Naive thymus-derived CD4-positive, alpha-beta T cell (primary cell): Measurements from ENCODE around the gene GRM8. TPM values are rescaled to one million over a fixed set of nuclear protein-coding genes. Genes with fewer than 3 reads are reported as not detected.

Experiments
- ATAC-seq: fragments of 150-1000 bp; cut with Tn5 transposase; 2 replicates; pipeline ENCODE4 v1.10.0; 2021; ENCODE audit warnings: mild to moderate bottlenecking, moderate library complexity
- CTCF ChIA-PET: fragments of 350-600 bp; sonication (Branson Sonifier 250); formaldehyde crosslinking; loops from one replicate; lab custom pipeline; 2021; ENCODE audit warnings: antibody characterized with exemption; lab: Charles Lee
- POLR2A ChIA-PET: fragments of 350-600 bp; sonication (Branson Sonifier 250); formaldehyde crosslinking; loops from one replicate; lab custom pipeline; 2021; ENCODE audit warnings: antibody characterized with exemption, inconsistent platforms; lab: Charles Lee
- DNase-seq, 9 donors: peaks; one replicate each; pipeline versions ENCODE4 v3.0.0 to v3.0.0-alpha.2; 2020 to 2022; ENCODE audit warnings: mixed read lengths in 1 of 9
- H3K27ac ChIP-seq: one replicate; pipeline ENCODE4 v1.7.0; 2013; ENCODE audit warnings: mild to moderate bottlenecking, low read depth, low read length, moderate library complexity
- H3K27me3 ChIP-seq, 2 donors: one replicate each; pipeline ENCODE4 v1.7.0; 2013; ENCODE audit warnings: low read length in 2 of 2, mild to moderate bottlenecking in 2 of 2, moderate library complexity in 2 of 2; ENCODE audit not compliant: control insufficient read depth in 2 of 2, insufficient read depth in 2 of 2
- H3K36me3 ChIP-seq, 3 experiments: 1 replicate in 2 of 3; 2 replicates in 1 of 3; pipeline ENCODE4 v1.7.0; 2013; ENCODE audit warnings: low read length in 3 of 3, mild to moderate bottlenecking in 3 of 3, moderate library complexity in 1 of 3; ENCODE audit not compliant: insufficient read depth in 3 of 3, control insufficient read depth in 2 of 3
- H3K4me1 ChIP-seq, 2 donors: one replicate each; pipeline ENCODE4 v1.7.0; 2013; ENCODE audit warnings: low read length in 2 of 2, mild to moderate bottlenecking in 2 of 2, moderate library complexity in 1 of 2; ENCODE audit not compliant: control insufficient read depth in 2 of 2, insufficient read depth in 2 of 2
- H3K4me3 ChIP-seq: 2 replicates; pipeline ENCODE4 v1.7.0; 2013; ENCODE audit warnings: mild to moderate bottlenecking, low read length
- H3K9me3 ChIP-seq, 3 experiments: 1 replicate in 2 of 3; 2 replicates in 1 of 3; pipeline ENCODE4 v1.7.0; 2013; ENCODE audit warnings: low read length in 3 of 3; ENCODE audit not compliant: control insufficient read depth in 2 of 3
- H3K27ac Mint-ChIP-seq, 9 donors: one replicate each; pipeline ENCODE4 v1.8.0; 2020 to 2022; ENCODE audit warnings: mixed read lengths in 9 of 9, mild to moderate bottlenecking in 8 of 9, moderate library complexity in 5 of 9, inconsistent platforms in 2 of 9
- H3K27me3 Mint-ChIP-seq, 5 donors: one replicate each; pipeline ENCODE4 v1.8.0; 2021 to 2022; ENCODE audit warnings: mixed read lengths in 5 of 5, mild to moderate bottlenecking in 1 of 5
- H3K36me3 Mint-ChIP-seq, 5 donors: one replicate each; pipeline ENCODE4 v1.8.0; 2020 to 2022; ENCODE audit warnings: mixed read lengths in 5 of 5, mild to moderate bottlenecking in 3 of 5, inconsistent platforms in 1 of 5
- H3K4me1 Mint-ChIP-seq, 7 donors: one replicate each; pipeline ENCODE4 v1.8.0; 2020 to 2022; ENCODE audit warnings: mixed read lengths in 7 of 7, mild to moderate bottlenecking in 3 of 7, inconsistent platforms in 1 of 7
- H3K4me3 Mint-ChIP-seq, 10 donors: one replicate each; pipeline ENCODE4 v1.8.0; 2020 to 2022; ENCODE audit warnings: mild to moderate bottlenecking in 10 of 10, mixed read lengths in 10 of 10, moderate library complexity in 6 of 10, inconsistent platforms in 2 of 10
- H3K9me3 Mint-ChIP-seq, 11 donors: one replicate each; pipeline ENCODE4 v1.8.0; 2020 to 2022; ENCODE audit warnings: mixed read lengths in 11 of 11, mild to moderate bottlenecking in 4 of 11, inconsistent platforms in 1 of 11, moderate library complexity in 1 of 11
- intact Hi-C, 2 donors: fragments of 100-400 bp; cut with micrococcal nuclease; formaldehyde crosslinking; loops; one replicate each; pipeline ENCODE4 v1.15.1; 2023
- polyA plus RNA-seq, 2 donors: library from polyadenylated mRNA; unstranded; fragments of 300-500 nt; fragmentation: Illumina TruSeq; gene quantifications; one replicate each; pipeline ENCODE4 v1.2.3, GENCODE V29; 2021
- total RNA-seq, 6 experiments: library from RNA in 5 of 6; stranded (reverse) in 5 of 6; gene quantifications; 1 replicate in 5 of 6; 2 replicates in 1 of 6; pipeline ENCODE4 v1.2.3 and lab custom pipeline; 2021 to 2026

Gene GRM8
- total and polyA plus RNA-seq, 7 experiments from 2014 or later, result not detected

GRCh38 chr7:127034186-127034806, 218.4 kb downstream of the GRM8 start:
- H3K4me3 ChIP-seq, result no peak overlapping the region
- CTCF ChIA-PET, result no interaction called here
- no peak overlapping the region for H3K27ac ChIP-seq
- no peaks in the 10 kb centered on the region for H3K36me3 ChIP-seq
- POLR2A ChIA-PET, result no interaction called here
- intact Hi-C loops, result no loop called here
- no peaks in the 10 kb centered on the region for H3K27me3 ChIP-seq
- ATAC-seq (no peak), DNase-seq (no peak)
- Mint-ChIP-seq H3K27me3 (peaks cover 0 to 49% (median 24%) of the 10 kb centered on the region in 5 donors), H3K9me3 (peaks cover 0 to 14% (median 2%) of the 10 kb centered on the region in 11 donors), H3K4me1 (no peaks in the 10 kb centered on the region), H3K27ac (no peak overlapping the region), H3K36me3 (no peaks in the 10 kb centered on the region), H3K4me3 (no peak overlapping the region)
- no peaks in the 10 kb centered on the region for H3K9me3 ChIP-seq
- H3K4me1 ChIP-seq, result no peaks in the 10 kb centered on the region

DNA sequence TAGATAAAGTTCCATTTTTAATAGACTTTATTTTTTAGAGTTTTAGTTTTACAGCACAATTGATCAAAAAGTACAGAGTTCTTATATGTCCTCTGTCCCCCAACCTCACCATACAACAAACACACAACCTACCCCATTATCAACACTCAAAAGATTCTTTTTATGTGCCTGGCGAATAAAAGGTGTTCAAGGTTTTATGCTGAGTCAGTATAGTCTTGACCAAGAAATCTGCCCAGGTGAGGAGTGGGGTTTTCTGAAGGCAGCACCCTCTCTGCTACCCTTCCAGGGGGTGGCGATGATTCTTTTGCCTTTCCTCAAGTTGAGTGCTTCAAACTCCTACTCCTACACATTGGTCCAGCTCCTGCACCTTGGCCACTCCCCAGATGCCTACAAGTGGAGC, 222.9 kb downstream of the GRM8 start:
- intact Hi-C loops, result no loop called here
- no peak overlapping the region for H3K4me3 Mint-ChIP-seq
- no peaks in the 10 kb centered on the region for H3K36me3 Mint-ChIP-seq
- Histone ChIP-seq H3K4me3 (no peak overlapping the region), H3K9me3 (no peaks in the 10 kb centered on the region), H3K36me3 (no peaks in the 10 kb centered on the region), H3K27ac (no peak overlapping the region), H3K4me1 (no peaks in the 10 kb centered on the region), H3K27me3 (no peaks in the 10 kb centered on the region)
- H3K27ac Mint-ChIP-seq, result no peak overlapping the region
- ATAC-seq (no peak), DNase-seq (no peak)
- CTCF ChIA-PET, result no interaction called here
- peaks cover 0 to 9% (median 4%) of the 10 kb centered on the region in 11 donors for H3K9me3 Mint-ChIP-seq
- H3K27me3 Mint-ChIP-seq, result peaks cover 0 to 20% (median 17%) of the 10 kb centered on the region in 5 donors
- POLR2A ChIA-PET, result no interaction called here
- no peaks in the 10 kb centered on the region for H3K4me1 Mint-ChIP-seq

GRCh38 chr7:127021857-127022256, 230.9 kb downstream of the GRM8 start:
- Mint-ChIP-seq H3K27me3 (peaks cover 0 to 5% (median 0%) of the 10 kb centered on the region in 5 donors), H3K27ac (no peak overlapping the region), H3K4me3 (no peak overlapping the region), H3K36me3 (no peaks in the 10 kb centered on the region), H3K4me1 (no peaks in the 10 kb centered on the region), H3K9me3 (peaks cover 0 to 5% (median 0%) of the 10 kb centered on the region in 11 donors)
- Histone ChIP-seq H3K27ac (no peak overlapping the region), H3K36me3 (no peaks in the 10 kb centered on the region), H3K27me3 (no peaks in the 10 kb centered on the region), H3K4me1 (no peaks in the 10 kb centered on the region), H3K9me3 (no peaks in the 10 kb centered on the region), H3K4me3 (no peak overlapping the region)
- intact Hi-C loops, result no loop called here
- ATAC-seq, result no peak
- CTCF ChIA-PET, result no interaction called here
- POLR2A ChIA-PET, result no interaction called here
- DNase-seq, result no peak

DNA sequence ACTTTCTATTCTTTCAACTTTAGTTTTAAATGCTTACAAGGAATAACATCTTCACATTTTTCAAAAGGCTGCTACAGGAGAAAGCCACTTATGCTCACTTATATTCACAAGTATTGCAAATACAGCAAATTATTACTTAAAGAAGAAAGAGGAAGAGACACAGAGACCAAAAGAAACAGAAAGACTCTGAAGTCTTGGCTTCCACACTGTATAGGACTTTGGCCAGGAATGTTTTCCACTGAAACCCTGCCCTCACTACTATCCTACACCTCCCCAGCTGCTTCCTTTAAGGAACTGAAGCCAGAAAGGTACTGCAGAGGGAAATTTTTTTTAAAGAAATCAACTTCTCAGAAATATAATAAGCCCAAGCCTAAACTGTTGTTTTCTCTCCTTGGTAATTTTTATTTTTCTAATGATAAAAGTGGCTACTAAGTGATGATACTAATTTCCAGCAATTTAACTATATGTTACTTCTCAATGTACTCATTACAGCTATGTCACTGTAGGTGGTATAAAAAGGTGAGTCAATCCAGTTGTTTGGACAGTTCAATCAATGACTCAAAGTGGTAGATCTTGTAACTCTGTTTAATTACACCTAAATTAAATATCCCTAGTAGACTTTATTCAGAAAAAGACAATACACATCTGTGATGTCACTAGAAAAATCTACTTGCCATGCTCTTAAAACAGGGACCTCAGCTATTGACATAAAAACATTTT, 231.6 kb downstream of the GRM8 start:
- H3K27ac ChIP-seq, result no peak overlapping the region
- peaks cover 0 to 5% (median 0%) of the 10 kb centered on the region in 11 donors for H3K9me3 Mint-ChIP-seq
- H3K4me1 Mint-ChIP-seq, result no peaks in the 10 kb centered on the region
- DNase-seq, result no peak
- no peak overlapping the region for H3K4me3 Mint-ChIP-seq
- ChIA-PET POLR2A (no interaction called here), CTCF (no interaction called here)
- no peaks in the 10 kb centered on the region for H3K9me3 ChIP-seq
- H3K4me3 ChIP-seq, result no peak overlapping the region
- no peaks in the 10 kb centered on the region for H3K27me3 ChIP-seq
- H3K4me1 ChIP-seq, result no peaks in the 10 kb centered on the region
- intact Hi-C loops, result no loop called here
- H3K36me3 Mint-ChIP-seq, result no peaks in the 10 kb centered on the region
- no peaks in the 10 kb centered on the region for H3K36me3 ChIP-seq
- H3K27ac Mint-ChIP-seq, result no peak overlapping the region
- peaks cover 0 to 5% (median 0%) of the 10 kb centered on the region in 5 donors for H3K27me3 Mint-ChIP-seq
- no peak for ATAC-seq

GRCh38 chr7:127018889-127019288, 233.9 kb downstream of the GRM8 start:
- Mint-ChIP-seq H3K4me3 (no peak overlapping the region), H3K27me3 (peaks cover 0 to 8% (median 0%) of the 10 kb centered on the region in 5 donors), H3K36me3 (no peaks in the 10 kb centered on the region), H3K4me1 (no peaks in the 10 kb centered on the region), H3K9me3 (peaks cover 0 to 5% (median 0%) of the 10 kb centered on the region in 11 donors), H3K27ac (no peak overlapping the region)
- H3K27me3 ChIP-seq, result no peaks in the 10 kb centered on the region
- no peaks in the 10 kb centered on the region for H3K9me3 ChIP-seq
- CTCF ChIA-PET, result no interaction called here
- H3K4me1 ChIP-seq, result no peaks in the 10 kb centered on the region
- no peak overlapping the region for H3K4me3 ChIP-seq
- no peak overlapping the region for H3K27ac ChIP-seq
- ATAC-seq (no peak), DNase-seq (no peak)
- intact Hi-C loops, result no loop called here
- no peaks in the 10 kb centered on the region for H3K36me3 ChIP-seq
- POLR2A ChIA-PET, result no interaction called here

- Mint-ChIP-seq H3K4me3 (no peak overlapping the region), H3K9me3 (peaks cover 0 to 5% (median 0%) of the 10 kb centered on the region in 11 donors), H3K27me3 (peaks cover 0 to 10% (median 0%) of the 10 kb centered on the region in 5 donors), H3K36me3 (no peaks in the 10 kb centered on the region), H3K4me1 (no peaks in the 10 kb centered on the region), H3K27ac (no peak overlapping the region)
- ChIA-PET CTCF (no interaction called here), POLR2A (no interaction called here)
- H3K36me3 ChIP-seq, result no peaks in the 10 kb centered on the region
- H3K4me1 ChIP-seq, result no peaks in the 10 kb centered on the region
- intact Hi-C loops, result no loop called here
- no peak overlapping the region for H3K4me3 ChIP-seq
- H3K9me3 ChIP-seq, result no peaks in the 10 kb centered on the region
- DNase-seq (no peak), ATAC-seq (no peak)
- no peak overlapping the region for H3K27ac ChIP-seq
- no peaks in the 10 kb centered on the region for H3K27me3 ChIP-seq
Measured at GRCh38 chr7:127017196-127017595, 235.5 kb downstream of the GRM8 start.

DNA sequence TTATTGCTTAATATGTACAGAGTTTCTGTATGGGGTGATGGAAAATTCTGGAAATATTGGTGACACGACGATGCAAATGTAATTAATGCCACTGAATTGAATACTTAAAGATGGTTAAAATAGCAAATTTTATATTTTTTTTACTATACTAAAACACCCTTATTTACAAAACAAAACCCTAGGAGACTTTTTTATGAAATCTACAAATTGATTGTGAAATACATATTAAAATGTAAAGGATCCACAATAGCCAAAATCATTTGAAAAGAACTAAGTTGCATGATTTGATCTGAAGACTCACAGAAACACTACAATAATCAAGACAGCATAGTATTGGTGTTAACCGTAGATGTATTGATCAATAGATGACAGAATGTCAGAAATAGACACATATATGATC, 252.0 kb downstream of the GRM8 start:
- CTCF ChIA-PET, result no interaction called here
- POLR2A ChIA-PET, result no interaction called here
- H3K4me1 Mint-ChIP-seq, result no peaks in the 10 kb centered on the region
- ATAC-seq (no peak), DNase-seq (no peak)
- H3K27ac Mint-ChIP-seq, result no peak overlapping the region
- H3K9me3 Mint-ChIP-seq, result peaks cover 0 to 9% (median 0%) of the 10 kb centered on the region in 11 donors
- H3K27me3 Mint-ChIP-seq, result peaks cover 0 to 12% (median under 1%) of the 10 kb centered on the region in 5 donors
- H3K4me1 ChIP-seq, result no peaks in the 10 kb centered on the region
- H3K27me3 ChIP-seq, result no peaks in the 10 kb centered on the region
- H3K36me3 Mint-ChIP-seq, result no peaks in the 10 kb centered on the region
- H3K4me3 ChIP-seq, result no peak overlapping the region
- intact Hi-C loops, result no loop called here
- no peak overlapping the region for H3K4me3 Mint-ChIP-seq
- no peaks in the 10 kb centered on the region for H3K9me3 ChIP-seq
- H3K36me3 ChIP-seq, result no peaks in the 10 kb centered on the region
- no peak overlapping the region for H3K27ac ChIP-seq
